ENCODE results near the gene DGCR6.
"Not testable (repeated sequence)": the region's sequence is repeated elsewhere in the genome, so short reads cannot be mapped to it uniquely, and the experiment has no call there.

Gene DGCR6

GRCh38 chr22:18961201-18961600 lies 55.1 kb downstream of the DGCR6 start:
- not testable (repeated sequence) for DNase-seq

All from retina (tissue), 1 donor.